HepG2 (cell line): ENCODE results near the gene CAPN14. TPM values are rescaled to one million over a fixed set of nuclear protein-coding genes. Genes with fewer than 3 reads are reported as not detected.

Experiments
- ATM ChIP-seq: fragments of 450-650 bp; IDR thresholded peaks from 2 replicates; pipeline ENCODE4 v1.7.1; 2017; ENCODE audit warnings: mild to moderate bottlenecking, borderline replicate concordance
- CSRNP2 ChIP-seq: sonication (generic); formaldehyde crosslinking; conservative IDR thresholded peaks from 2 replicates; pipeline ENCODE4 v1.8.0; 2022; ENCODE audit warnings: low read depth, missing genetic modification reagents
- E2F1 ChIP-seq: sonication (generic); formaldehyde crosslinking; IDR thresholded peaks from 2 replicates; pipeline ENCODE4 v1.5.0; 2020; ENCODE audit warnings: missing genetic modification reagents
- KIAA2018 ChIP-seq: sonication (generic); formaldehyde crosslinking; IDR thresholded peaks from 2 replicates; pipeline ENCODE4 v1.5.0; 2020; ENCODE audit warnings: mild to moderate bottlenecking, missing genetic modification reagents, borderline replicate concordance
- KLF13 ChIP-seq: sonication (generic); formaldehyde crosslinking; IDR thresholded peaks from 2 replicates; pipeline ENCODE4 v1.4.0; 2020; ENCODE audit warnings: mild to moderate bottlenecking, missing genetic modification reagents
- NCOA5 ChIP-seq: sonication (generic); formaldehyde crosslinking; IDR thresholded peaks from 2 replicates; pipeline ENCODE4 v1.4.0; 2020; ENCODE audit warnings: missing genetic modification reagents
- SNAPC5 ChIP-seq: sonication (generic); formaldehyde crosslinking; IDR thresholded peaks from 2 replicates; pipeline ENCODE4 v1.8.1; 2023; ENCODE audit warnings: mild to moderate bottlenecking, missing genetic modification reagents, borderline replicate concordance
- ZBTB7B ChIP-seq: sonication (generic); formaldehyde crosslinking; IDR thresholded peaks from 2 replicates; pipeline ENCODE4 v1.4.0; 2020; ENCODE audit warnings: missing genetic modification reagents
- ZNF329 ChIP-seq: sonication (generic); formaldehyde crosslinking; IDR thresholded peaks from 2 replicates; pipeline ENCODE4 v1.9.0; 2021; ENCODE audit warnings: low read depth, mild to moderate bottlenecking, missing genetic modification reagents
- polyA plus RNA-seq, 8 experiments: library from polyadenylated mRNA; depleted of rRNA in 3 of 8; stranded (reverse) in 7 of 8; unstranded in 1 of 8; fragments of >200 nt; fragmentation: Illumina TruSeq in 4 of 8; extraction: Trizol in 4 of 8; gene quantifications; 2 replicates each; pipeline versions ENCODE4 v1.2.1 to v1.2.3, GENCODE V29; 2011 to 2016; ENCODE audit warnings: low read depth in 4 of 8, missing spikeins in 1 of 8, mixed read lengths in 1 of 8; ENCODE audit not compliant: insufficient read depth in 1 of 8
- total RNA-seq, 5 experiments: library from RNA; depleted of rRNA; stranded (reverse); fragments of >200 nt; fragmentation: Illumina TruSeq; extraction: Trizol; gene quantifications; 2 replicates each; pipeline ENCODE4 v1.2.3, GENCODE V29; 2016; ENCODE audit warnings: low read depth in 1 of 5

The CAPN14 gene
- total and polyA plus RNA-seq, 2 of the 13 experiments (the other 11 are each of a cell fraction or from before 2014, with no cell fraction given), result not detected

GRCh38 chr2:31249009-31249690 lies 31.8 kb upstream of the CAPN14 start (continued):
- TF ChIP-seq CSRNP2 (CRISPR knock-in tag), result no peak
- TF ChIP-seq ZNF329, result no peak
- TF ChIP-seq SNAPC5, result no peak
- TF ChIP-seq NCOA5 (CRISPR knock-in tag), result no peak
- no peak for TF ChIP-seq ATM
- TF ChIP-seq KIAA2018, result no peak
- no peak for TF ChIP-seq E2F1 (CRISPR knock-in tag)
- TF ChIP-seq KLF13 (CRISPR knock-in tag), result no peak
- no peak for TF ChIP-seq ZBTB7B (CRISPR knock-in tag)
- TF ChIP-seq, all 625 proteins: peak for 0
